Hindlimb muscle (tissue), 1 donor: Measurements from ENCODE around the gene ZNF829. TPM values are rescaled to one million over a fixed set of nuclear protein-coding genes. Genes with fewer than 3 reads are reported as not detected.

Source experiments
- DNase-seq: peaks from one replicate; pipeline ENCODE4 v3.0.0-alpha.2; 2013
- polyA plus RNA-seq: library from polyadenylated mRNA; unstranded; fragments of 120-200 nt; gene quantifications from one replicate; pipeline ENCODE4 v1.2.1, GENCODE V29; 2013; ENCODE audit not compliant: insufficient read length

The ZNF829 gene
- polyA plus RNA-seq, result 4.2 TPM

GRCh38 chr19:36915992-36916830 is at the start of gene ZNF829, which contains the start of gene ZNF568:
ZNF829 (minus strand) TSS chr19:36916291; CDS start chr19:36915167, 1,124 bp downstream.
ZNF568 (plus strand) TSS chr19:36916332; CDS start chr19:36922771, 6,439 bp downstream.
- peak; percentile 92 for DNase-seq

- DNase-seq, result peak; percentile 46
Measured at GRCh38 chr19:36963280-36963679, 47.2 kb upstream of the ZNF829 start.

GRCh38 chr19:36962346-36962745 is 46.3 kb upstream of the ZNF829 start:
- DNase-seq, result no peak

GRCh38 chr19:36950335-36951119 is 34.4 kb upstream of the ZNF829 start:
- DNase-seq, result no peak

GRCh38 chr19:36939153-36939552 is 23.1 kb upstream of the ZNF829 start:
- no peak for DNase-seq

- DNase-seq, result no peak
Measured at GRCh38 chr19:36931684-36932083, 15.6 kb upstream of the ZNF829 start.

GRCh38 chr19:36918090-36918489 is 2.0 kb upstream of the ZNF829 start:
- DNase-seq, result no peak

- DNase-seq, result peak; percentile 21
Measured at GRCh38 chr19:36916991-36917390, 900 bp upstream of the ZNF829 start.

- DNase-seq, result no peak
Measured at GRCh38 chr19:36898422-36898821, 17.7 kb downstream of the ZNF829 start.

GRCh38 chr19:36894849-36895383 is 21.2 kb downstream of the ZNF829 start:
- no peak for DNase-seq

- DNase-seq, result no peak
Measured at GRCh38 chr19:36891768-36892357, 24.2 kb downstream of the ZNF829 start.

- DNase-seq, result no peak
Measured at GRCh38 chr19:36876993-36877938, 38.8 kb downstream of the ZNF829 start.

- DNase-seq, result no peak
Measured at GRCh38 chr19:36851898-36852297, 64.2 kb downstream of the ZNF829 start.

- peak; percentile 96 for DNase-seq
Measured at GRCh38 chr19:36850559-36851442, 65.3 kb downstream of the ZNF829 start, which contains the start of gene ZNF345. ZNF345 (plus strand) TSS chr19:36850876; CDS start chr19:36876831, 25,955 bp downstream.

- peak; percentile 93 for DNase-seq
Measured at GRCh38 chr19:36849701-36850558, 66.2 kb downstream of the ZNF829 start.

GRCh38 chr19:36847968-36848367 is 68.1 kb downstream of the ZNF829 start:
- no peak for DNase-seq

GRCh38 chr19:36838784-36839324 is 77.2 kb downstream of the ZNF829 start:
- DNase-seq, result no peak
